A204.1 (cell line): Measurements from ENCODE around the gene NKAPD1.
A peak's percentile ranks its signal among the peaks of the same experiment; 100 is the strongest.
"Not testable (repeated sequence)": the region's sequence is repeated elsewhere in the genome, so short reads cannot be mapped to it uniquely, and the experiment has no call there.

ENCODE experiments used
- FAIRE-seq: peaks from 2 replicates; lab custom pipeline; 2012; peaks lifted over from hg19 to GRCh38; lab: Jason Lieb, UNC

The NKAPD1 gene

DNA sequence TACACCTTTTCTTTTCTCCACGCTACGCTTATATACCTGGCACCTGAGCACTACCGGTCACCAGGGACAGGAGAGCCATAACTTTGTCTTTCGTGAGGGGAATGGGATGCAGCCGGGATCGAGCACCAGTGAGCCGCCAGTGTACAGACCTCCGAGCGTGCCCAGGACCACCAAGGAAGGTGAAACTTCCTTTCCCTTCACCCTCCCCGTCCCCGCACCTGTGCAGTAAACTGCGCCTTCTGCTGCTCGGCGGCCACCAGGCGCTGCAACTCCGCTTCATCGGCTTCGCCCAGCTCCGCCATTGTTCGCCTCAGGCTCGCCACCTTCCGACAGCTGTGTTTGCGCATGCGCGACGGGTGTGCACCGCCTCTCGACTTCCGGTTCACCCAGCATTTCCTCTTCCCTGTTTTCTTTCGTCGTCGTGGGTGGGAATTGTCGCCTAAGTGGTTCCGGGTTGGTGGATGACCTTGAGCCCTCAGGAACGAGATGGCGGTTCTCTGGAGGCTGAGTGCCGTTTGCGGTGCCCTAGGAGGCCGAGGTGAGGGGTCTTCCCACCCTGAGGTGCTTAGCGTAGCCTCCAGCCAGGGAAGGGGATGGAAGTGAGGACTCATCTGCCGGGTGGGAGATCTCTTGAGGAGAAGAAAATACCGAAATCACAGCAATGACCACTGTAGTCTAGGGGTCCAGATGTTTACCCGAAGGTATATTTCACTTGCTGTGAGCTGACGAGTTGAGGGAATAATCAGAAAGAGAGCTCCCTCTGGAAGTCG lies 12.5 kb downstream of the NKAPD1 start, which contains the start of the genes SDHD and TIMM8B:
Gene SDHD, plus strand, starts transcription at position 452 of the 770 bp plus-strand sequence. Its CDS starts 35 bp downstream, at position 487.
Gene TIMM8B, minus strand, starts transcription at position 335 of the 770 bp plus-strand sequence. Its CDS starts 33 bp downstream, at position 302.
- peak; percentile 89 for FAIRE-seq

DNA sequence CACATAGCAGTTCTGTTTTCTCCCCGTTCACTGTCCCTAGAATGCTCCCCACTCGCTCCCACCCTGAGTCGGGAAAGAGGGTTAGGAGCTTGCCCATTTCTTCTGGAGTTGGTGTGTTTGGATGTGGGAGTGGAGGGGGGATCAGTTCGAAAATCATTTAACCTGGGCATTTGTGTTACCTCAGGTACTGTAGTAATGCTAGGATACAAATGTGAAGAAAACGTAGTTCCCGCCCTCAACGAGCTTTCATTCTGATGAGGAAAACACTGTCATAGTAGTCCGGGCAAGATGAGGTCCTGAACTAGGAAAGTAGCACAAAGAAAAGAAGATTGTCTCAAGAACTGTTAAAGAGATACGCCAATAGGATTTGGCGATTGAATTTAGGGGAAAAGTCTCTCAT lies 13.1 kb downstream of the NKAPD1 start:
- FAIRE-seq, result no peak

DNA sequence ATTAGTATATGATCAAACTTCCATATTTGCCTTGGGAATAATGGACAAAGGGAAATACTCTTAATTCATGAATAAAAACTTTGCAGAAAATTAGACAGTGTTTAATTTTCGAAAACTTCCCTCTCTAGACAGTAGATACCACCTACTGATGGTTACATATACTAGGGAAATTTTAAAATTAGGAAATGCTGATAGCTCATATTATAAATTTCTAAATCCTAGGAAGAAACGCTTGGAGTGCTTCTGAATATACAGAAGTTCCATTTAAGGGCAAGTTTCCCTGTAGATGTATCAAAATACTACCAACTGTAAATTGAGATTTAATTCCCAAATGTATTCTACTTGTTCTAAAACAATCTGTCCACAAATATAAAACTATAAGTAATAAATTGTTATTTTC lies 21.2 kb downstream of the NKAPD1 start:
- FAIRE-seq, result not testable (repeated sequence)

DNA sequence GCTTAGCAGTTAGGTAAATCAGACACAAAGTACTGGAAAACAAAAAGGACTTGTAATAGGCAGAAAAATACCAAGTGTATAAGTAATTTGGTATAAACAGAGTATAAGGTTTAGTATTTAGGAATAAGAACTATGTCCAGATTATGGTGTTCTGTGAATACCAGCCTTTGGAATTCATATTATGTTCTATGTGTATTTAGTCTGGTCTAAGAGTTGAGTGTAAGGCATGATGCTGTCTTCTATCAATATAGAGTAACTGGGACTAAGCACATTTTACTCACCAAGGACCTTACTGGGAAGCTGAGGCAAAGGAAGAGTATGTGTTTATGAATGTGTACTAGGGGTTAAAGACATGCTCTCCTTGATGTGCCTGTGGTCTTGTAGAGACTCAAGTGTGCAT lies 22.1 kb downstream of the NKAPD1 start:
- no peak for FAIRE-seq

DNA sequence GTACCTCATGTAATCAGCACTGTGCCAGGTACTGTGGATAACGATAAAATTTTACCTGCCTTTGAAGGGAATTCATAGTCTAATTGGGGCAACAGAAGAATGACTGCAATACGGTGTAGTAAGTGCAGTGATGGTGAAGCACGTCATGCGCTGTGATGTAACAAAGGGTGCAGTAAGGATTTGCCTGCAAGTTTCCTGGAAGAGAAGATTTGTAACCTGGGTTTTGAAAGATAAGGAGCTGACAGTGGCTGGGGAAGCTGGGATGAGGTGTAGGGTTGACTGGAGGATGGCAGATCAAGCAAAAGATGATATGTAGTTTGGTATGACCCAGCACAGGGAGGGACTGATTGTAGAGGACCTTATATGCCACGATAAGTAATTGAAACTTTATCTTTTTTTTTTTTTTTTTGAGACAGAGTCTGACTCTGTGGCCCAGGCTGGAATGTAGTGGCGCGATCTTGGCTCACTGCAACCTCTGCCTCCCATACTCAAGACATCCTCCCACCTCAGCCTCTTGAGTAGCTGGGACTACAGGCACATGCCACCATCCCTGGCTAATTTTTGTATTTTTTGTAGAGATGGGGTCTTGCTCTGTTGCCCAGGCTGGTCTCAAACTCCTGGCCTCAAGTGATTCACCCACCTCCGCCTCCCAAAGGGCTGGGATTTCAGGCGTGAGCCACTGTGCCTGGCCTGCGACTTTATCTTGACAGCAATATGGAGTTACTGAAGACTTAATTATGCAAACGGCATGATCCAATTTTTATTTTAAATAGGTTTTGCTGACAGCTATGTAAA lies 23.8 kb downstream of the NKAPD1 start:
- FAIRE-seq, result no peak

DNA sequence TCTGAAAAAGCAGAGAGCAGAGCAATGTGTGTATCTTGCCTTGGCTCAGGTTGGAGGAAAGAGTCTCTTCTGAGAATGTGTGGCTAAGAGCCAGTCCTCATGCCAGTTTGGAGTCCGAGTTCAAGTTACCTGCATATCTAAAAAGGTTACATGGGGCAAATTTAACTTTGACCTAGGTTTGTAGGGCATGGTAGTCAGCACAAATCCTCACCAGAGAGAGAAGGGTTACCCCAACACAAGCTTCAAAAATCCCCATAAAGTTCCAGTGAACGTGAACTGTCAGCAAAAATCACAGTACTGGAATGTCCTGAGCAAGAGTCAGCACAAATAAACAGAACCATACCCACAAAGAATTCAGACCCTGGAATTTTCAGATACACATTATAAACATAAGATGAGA lies 26.4 kb downstream of the NKAPD1 start:
- FAIRE-seq, result no peak

DNA sequence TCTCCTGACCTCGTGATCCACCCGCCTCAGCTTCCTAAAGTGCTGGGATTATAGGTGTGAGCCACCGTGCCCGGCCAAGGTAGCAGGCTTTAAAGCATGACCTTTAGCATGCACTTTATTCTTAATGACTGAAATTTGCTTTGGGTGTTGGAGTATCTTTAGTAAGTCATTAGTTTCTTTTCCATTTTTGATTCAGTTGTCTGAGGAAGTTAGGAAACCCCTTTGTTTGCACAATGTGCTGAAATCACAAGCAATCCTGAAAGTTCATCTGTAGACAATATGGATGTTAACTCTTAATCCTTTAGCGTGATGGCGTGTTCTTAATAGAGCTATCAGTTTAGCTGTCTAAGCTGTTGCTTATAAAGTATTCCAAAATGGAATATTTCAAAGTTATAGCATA lies 29.3 kb downstream of the NKAPD1 start:
- no peak for FAIRE-seq

DNA sequence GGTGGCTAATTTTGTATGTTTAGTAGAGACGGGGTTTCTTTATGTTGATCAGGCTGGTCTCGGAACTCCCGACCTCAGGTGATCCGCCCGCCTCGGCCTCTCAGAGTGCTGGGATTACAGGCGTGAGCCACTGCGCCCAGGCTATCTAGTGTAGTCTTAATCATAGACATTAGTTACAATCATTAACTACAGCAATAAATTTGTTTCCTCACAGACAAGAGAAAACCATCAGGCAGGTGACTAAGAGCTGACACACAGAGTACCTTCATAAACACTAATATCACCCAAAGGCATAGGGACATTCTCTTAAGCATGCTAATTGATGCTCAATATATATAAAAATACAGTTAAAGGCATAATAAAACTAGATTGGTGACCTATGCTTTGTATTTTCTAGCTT lies 32.0 kb downstream of the NKAPD1 start:
- FAIRE-seq, result no peak

DNA sequence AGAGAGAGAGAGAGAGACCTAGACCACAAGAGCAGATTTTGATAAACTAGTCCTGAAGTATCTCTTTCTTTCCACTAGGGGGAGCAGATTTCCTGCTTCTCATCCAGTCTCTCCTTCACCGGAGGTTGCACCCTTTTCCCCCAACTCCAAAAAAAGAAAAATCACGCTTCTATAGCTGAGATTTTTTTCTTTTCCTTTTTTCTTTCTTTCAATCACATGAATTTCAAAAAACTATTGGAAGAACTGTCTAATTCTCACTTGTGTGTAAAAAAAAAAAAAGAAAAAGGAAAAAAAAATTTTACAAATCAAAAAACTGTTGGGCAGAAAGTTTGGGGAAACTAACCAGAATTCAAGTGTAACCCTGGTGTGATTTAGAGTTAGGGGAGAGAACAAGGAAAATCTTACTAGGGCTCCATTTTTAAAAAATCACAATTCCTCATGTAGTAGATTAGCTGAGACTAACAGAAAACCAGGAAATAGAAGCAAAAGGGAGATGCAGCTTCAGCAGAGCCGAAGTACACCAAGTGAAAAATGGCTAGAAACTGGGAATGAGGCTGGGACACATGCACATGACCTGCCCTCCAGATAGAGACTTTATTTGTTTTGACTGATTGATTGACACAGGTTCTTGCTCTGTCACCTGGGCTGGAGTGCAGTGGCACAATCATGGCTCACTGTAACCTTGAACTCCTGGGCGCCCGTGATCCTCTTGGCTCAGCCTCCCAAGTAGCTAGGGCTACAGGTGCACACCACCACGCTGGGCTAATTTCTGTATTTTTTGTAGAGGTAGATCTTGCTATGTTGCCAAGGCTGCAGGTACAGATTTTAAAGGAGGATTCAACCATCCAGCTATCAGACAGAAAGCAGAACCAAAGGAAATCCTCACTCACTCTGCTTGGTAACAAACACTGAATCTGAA lies 39.7 kb downstream of the NKAPD1 start:
- FAIRE-seq, result peak; percentile 88

DNA sequence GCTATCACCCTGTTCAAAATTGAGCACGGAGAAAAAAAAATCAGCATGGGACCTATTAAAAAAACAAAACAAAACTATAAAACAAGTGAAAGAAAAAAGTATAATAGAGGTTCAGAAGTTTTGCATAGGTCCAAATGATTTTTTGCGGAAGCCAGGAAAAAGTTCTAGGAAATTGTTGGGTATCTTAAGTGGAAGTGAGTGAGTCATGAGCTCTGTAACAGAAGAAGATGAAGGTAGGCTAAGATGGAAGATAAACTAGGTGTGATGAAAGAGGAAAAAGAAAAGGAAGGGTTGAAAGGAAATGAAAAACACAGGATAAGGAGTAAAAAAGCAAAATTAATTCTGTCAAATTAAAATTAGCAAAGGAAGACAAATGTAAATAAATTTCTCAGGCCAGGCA lies 40.4 kb downstream of the NKAPD1 start:
- no peak for FAIRE-seq

DNA sequence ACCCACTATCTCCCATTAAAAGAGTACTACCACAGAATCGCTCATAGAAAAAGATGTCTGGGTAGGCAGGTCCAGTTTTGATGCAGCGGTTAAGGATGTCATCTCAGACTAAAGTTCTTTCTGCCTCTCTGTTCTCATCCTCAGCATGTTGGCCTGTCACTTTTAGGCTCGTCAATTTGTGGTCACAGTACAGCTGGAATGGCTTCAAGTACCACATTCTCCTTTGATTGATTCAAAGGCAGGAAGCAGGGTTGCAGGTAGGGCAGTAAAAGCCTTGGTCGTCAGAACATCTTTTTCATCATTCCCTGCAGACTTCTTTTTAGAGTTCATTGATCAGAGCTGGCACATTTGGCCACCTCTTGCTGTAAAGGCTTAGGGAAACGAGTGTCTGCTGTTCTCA lies 41.3 kb downstream of the NKAPD1 start:
- no peak for FAIRE-seq

DNA sequence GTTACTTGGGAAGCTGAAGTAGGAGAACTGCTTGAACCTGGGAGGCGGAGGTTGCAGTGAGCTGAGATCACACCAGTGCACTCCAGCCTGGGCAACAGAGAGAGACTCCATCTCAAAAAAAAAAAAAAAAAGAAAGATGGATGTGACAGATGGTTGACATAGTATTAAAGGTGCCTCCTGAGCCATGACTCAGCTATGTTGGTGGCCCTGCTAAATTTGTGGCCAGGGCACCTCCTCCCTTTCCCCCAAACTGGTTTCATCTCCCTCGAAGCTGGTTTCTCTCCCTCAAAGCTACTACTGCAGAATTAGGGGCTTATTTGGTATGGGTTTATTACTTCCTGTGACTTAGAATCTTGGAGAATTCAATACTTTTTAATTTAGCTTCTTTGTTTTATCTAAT lies 44.1 kb downstream of the NKAPD1 start:
- FAIRE-seq, result no peak

DNA sequence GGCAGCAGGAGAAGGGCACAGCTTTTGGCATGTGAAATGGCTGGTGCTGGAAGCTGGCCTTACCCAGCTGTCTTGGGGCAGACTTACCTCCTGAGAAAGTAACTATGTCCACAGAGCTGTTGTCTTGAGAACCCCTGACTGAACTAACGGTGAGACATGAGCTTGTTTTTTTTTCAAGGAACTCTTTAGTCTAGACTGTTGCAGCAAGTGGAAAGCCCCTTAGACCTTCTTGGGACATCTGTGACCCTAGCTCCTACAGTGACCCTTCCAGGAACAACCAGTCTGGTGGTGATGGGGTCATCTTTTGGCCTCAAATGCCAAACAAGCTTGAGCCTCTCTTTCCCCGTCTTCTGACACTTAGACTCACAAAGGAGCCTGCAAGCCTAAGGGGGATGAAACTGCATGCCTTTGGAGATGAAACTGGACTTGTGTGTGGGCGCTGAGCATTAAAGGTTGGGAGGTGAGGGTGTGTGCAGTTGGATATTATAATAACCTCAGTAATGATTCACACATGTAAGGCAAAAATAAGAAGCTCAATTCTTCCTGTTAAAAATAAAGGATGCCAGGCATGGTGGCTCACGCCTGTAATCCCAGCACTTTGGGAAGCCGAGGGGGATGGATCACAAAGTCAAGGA lies 48.0 kb downstream of the NKAPD1 start:
- FAIRE-seq, result no peak

DNA sequence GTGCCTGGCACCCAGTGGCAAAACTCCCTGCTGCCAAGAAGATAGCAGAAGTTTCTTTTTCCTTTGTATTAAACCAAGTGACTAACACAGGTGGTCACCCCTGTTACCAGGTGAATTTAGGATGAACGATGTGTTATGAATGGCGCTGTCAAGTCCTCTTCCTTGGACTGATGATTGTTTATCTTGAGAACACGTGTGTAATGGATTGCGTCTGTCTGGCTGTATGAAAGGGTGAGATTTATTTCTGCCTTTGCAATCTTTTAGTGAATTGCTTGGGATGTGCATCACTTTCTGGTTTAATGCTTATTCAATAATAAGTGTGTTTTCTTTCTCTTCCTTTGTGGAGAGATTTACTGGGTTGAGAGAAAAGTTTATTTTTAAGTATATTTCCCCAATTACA lies 49.0 kb downstream of the NKAPD1 start:
- FAIRE-seq, result no peak

DNA sequence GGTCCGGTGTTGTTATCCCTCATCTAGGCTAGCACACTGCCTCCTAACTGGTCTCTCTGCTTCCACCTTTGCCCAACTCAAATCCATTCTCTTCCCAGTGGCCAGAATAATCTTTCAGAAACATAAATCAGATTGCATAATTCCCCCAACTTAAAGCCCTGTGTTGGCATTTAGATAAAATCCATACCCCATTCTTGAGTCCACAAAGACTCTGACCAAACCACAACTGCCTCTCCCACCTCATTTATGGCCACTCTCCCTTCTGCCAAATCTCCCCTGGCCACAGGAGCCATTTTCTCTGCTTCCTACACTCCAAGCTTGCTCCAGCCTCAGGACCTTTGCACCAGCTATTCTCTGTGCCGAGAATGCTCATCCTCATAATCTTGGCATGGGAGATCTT lies 53.0 kb downstream of the NKAPD1 start:
- no peak for FAIRE-seq

DNA sequence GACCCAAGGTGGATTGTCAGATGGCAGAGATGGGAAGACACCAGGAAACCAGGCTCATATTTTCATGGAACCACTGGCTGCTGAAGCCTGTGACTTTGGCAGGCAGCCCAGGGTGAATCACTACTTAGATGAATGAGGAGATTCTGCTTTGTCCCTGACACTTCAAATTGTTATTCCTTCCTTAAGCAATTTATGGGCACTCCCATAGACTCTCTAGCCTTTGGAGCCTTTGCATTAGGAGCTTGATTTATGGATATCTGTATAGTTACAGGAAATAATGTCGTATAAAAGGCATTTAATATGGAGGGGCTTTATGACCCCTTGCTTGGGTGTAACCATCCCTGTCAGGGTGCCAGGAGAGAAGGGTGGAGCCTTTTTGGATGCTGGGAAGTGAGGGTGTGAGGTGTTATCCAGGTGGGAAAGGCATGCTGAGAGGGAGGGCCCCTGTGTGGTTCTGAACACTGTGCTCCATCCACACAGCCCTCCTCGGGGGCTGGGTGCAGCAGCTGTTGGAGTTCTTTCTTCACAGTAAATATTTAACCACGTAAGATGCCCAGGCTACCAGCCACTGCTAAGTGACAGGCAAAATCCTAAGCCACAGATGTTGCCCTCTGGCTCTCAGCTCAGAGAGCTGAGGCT lies 54.5 kb downstream of the NKAPD1 start:
- FAIRE-seq, result no peak

DNA sequence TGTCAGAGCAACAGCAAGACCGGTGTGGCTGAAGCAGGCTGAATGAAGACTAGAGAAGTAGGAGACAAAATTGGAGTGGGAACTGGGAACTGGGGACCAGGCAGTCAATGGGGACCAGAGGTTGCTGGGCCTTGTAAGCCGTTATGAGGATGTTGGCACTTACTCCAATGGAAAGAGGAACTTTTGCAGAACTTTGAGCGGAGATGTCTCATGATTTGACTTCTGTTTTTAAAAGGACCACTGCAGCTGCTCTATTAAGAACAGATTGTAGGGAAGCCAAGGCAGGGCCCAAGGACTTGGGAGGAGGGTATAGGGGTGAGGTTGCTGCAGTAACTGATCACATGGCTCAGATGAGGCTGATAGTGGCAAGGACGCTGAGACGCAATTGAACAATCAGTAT lies 55.6 kb downstream of the NKAPD1 start:
- no peak for FAIRE-seq

DNA sequence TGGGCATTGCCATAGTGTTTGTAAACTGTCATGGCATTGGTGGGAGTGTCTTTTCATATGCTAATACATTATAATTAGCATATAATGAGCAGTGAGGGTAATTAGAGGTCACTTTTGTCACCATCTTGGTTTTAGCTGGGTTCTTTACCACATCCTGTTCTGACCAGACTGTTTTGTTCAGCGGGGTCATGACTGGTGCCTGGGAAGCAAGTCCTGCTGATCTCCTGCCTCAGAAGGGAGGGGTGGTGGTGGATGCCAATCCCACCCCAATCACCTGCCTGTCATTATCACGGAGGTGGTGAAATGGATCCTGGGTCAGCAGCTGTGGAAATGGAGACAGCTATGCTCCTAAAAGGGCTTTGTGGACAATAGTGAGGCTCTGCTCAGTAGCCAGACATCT lies 58.6 kb downstream of the NKAPD1 start:
- no peak for FAIRE-seq

DNA sequence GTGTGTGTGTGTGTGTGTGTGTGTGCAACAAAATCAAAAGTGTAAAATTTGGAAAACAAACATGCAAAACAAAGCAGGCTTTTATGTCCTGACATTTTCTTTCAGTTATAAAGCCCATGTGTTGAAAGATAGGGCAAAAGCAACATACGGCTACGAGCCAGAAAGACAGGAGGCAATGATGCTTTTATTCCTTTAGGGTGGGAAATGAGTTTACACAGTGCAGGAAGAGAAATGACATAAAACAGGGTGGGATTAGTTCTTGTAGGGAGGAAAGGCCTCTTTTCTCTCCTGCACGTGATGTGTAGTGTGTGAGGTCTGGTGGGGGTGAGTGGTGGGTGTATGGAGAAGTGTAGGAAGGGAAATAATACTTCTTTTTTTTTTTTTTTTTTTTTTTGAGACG lies 60.4 kb downstream of the NKAPD1 start:
- FAIRE-seq, result no peak
